ENCODE results near the gene GP9. TPM values are rescaled to one million over a fixed set of nuclear protein-coding genes. Genes with fewer than 3 reads are reported as not detected.

GP9 gene
- total RNA-seq, 1 donor = not detected

- DNase-seq (ENCODE audit: low read depth) = no peak
- no peak for TF ChIP-seq CTCF (IDR thresholded peaks at IDR 0.05; ENCODE audit: insufficient read depth, low read length)
- no peak overlapping the region for H3K4me3 ChIP-seq (ENCODE audit: low read depth, low read length)
Measured at GRCh38 chr3:129101370-129102138, 41.0 kb downstream of the GP9 start.

GRCh38 chr3:129103296-129103695, 42.7 kb downstream of the GP9 start:
- no peak for TF ChIP-seq CTCF (IDR thresholded peaks at IDR 0.05; ENCODE audit: insufficient read depth, low read length)
- no peak for DNase-seq (ENCODE audit: low read depth)

GRCh38 chr3:129104051-129104450, 43.5 kb downstream of the GP9 start:
- no peak for TF ChIP-seq CTCF (IDR thresholded peaks at IDR 0.05; ENCODE audit: insufficient read depth, low read length)
- no peak for DNase-seq (ENCODE audit: low read depth)
- H3K4me3 ChIP-seq (ENCODE audit: low read depth, low read length) = no peak overlapping the region

More at GRCh38 chr3:129103296-129103695, 42.7 kb downstream of the GP9 start:
- H3K4me3 ChIP-seq (ENCODE audit: low read depth, low read length) = no peak overlapping the region

- DNase-seq (ENCODE audit: low read depth) = no peak
- no peak overlapping the region for H3K4me3 ChIP-seq (ENCODE audit: low read depth, low read length)
Measured at GRCh38 chr3:129104498-129105079, 44.0 kb downstream of the GP9 start.

GRCh38 chr3:129105862-129106261, 45.3 kb downstream of the GP9 start:
- no peak for TF ChIP-seq CTCF (IDR thresholded peaks at IDR 0.05; ENCODE audit: insufficient read depth, low read length)
- no peak overlapping the region for H3K4me3 ChIP-seq (ENCODE audit: low read depth, low read length)
- no peak for DNase-seq (ENCODE audit: low read depth)

More at GRCh38 chr3:129104498-129105079, 44.0 kb downstream of the GP9 start:
- TF ChIP-seq CTCF (IDR thresholded peaks at IDR 0.05; ENCODE audit: insufficient read depth, low read length) = no peak

GRCh38 chr3:129106320-129106719, 45.7 kb downstream of the GP9 start:
- no peak overlapping the region for H3K4me3 ChIP-seq (ENCODE audit: low read depth, low read length)
- TF ChIP-seq CTCF (IDR thresholded peaks at IDR 0.05; ENCODE audit: insufficient read depth, low read length) = no peak
- peak; percentile 16 for DNase-seq (ENCODE audit: low read depth)

Data from fibroblast of the aortic adventitia (primary cell).